Stimulated activated CD4-positive, alpha-beta T cell treated with anti-CD3 and anti-CD28 coated beads, TNF-alpha, amount 100 ng/mL, for 24 hours (primary cell): ENCODE measurements around the gene DDX31.
A peak's percentile ranks its signal among the peaks of the same experiment; 100 is the strongest.
"Not testable (repeated sequence)": the region's sequence is repeated elsewhere in the genome, so short reads cannot be mapped to it uniquely, and the experiment has no call there.

Source experiments
- DNase-seq, 3 experiments: peaks; one replicate each; pipeline ENCODE4 v3.0.0-alpha.2; 2020; ENCODE audit warnings: low read depth in 3 of 3

DDX31 gene

GRCh38 chr9:132579427-132579798 is 90.4 kb downstream of the DDX31 start:
- DNase-seq: no peak

GRCh38 chr9:132578367-132578932 is 91.3 kb downstream of the DDX31 start:
- no peak for DNase-seq

- DNase-seq: no peak
Observed at GRCh38 chr9:132577119-132577518, 92.7 kb downstream of the DDX31 start.

- DNase-seq: no peak
Observed at GRCh38 chr9:132575811-132576210, 94.0 kb downstream of the DDX31 start.

- DNase-seq: peak; percentile 6 to 51 (median 17)
Observed at GRCh38 chr9:132575005-132575609, 94.7 kb downstream of the DDX31 start.

- no peak for DNase-seq
Observed at GRCh38 chr9:132572921-132573320, 96.9 kb downstream of the DDX31 start.

GRCh38 chr9:132571806-132572600 is 97.8 kb downstream of the DDX31 start:
- DNase-seq: no peak

- not testable (repeated sequence) for DNase-seq
Observed at GRCh38 chr9:132568787-132569186, 101.0 kb downstream of the DDX31 start.

GRCh38 chr9:132564526-132564925 is 105.3 kb downstream of the DDX31 start:
- DNase-seq: no peak

GRCh38 chr9:132562306-132562573 is 107.5 kb downstream of the DDX31 start:
- no peak for DNase-seq

- DNase-seq: no peak
Observed at GRCh38 chr9:132560616-132561202, 109.1 kb downstream of the DDX31 start.

- no peak for DNase-seq
Observed at GRCh38 chr9:132559711-132560110, 110.1 kb downstream of the DDX31 start.

GRCh38 chr9:132557159-132557558 is 112.6 kb downstream of the DDX31 start:
- DNase-seq: no peak

GRCh38 chr9:132556714-132557113 is 113.1 kb downstream of the DDX31 start:
- no peak for DNase-seq

GRCh38 chr9:132556235-132556634 is 113.5 kb downstream of the DDX31 start:
- DNase-seq: no peak

GRCh38 chr9:132555528-132555927 is 114.3 kb downstream of the DDX31 start:
- no peak for DNase-seq

GRCh38 chr9:132554755-132555154 is 115.0 kb downstream of the DDX31 start:
- no peak for DNase-seq

GRCh38 chr9:132552041-132552440 is 117.7 kb downstream of the DDX31 start:
- no peak for DNase-seq

- no peak for DNase-seq
Observed at GRCh38 chr9:132551556-132551955, 118.2 kb downstream of the DDX31 start.

- DNase-seq: no peak
Observed at GRCh38 chr9:132548751-132549640, 120.8 kb downstream of the DDX31 start.

- no peak for DNase-seq
Observed at GRCh38 chr9:132547976-132548730, 121.6 kb downstream of the DDX31 start.
